Body of pancreas (tissue), 4 donors: ENCODE data around the gene OR51B4. TPM values are rescaled to one million over a fixed set of nuclear protein-coding genes. Genes with fewer than 3 reads are reported as not detected.

Experiments used
- ATAC-seq: fragments of 150-250 bp; one replicate; pipeline ENCODE4 v1.9.1; 2016
- DNase-seq, 4 donors: peaks; one replicate each; pipeline ENCODE4 v3.0.0-alpha.2; 2019
- H3K27ac ChIP-seq, 4 donors: fragments of 200-600 bp; sonication (generic); 1 replicate in 3 of 4; 2 replicates in 1 of 4; pipeline versions ENCODE4 v1.5.1 to v1.6.1; 2016 to 2019; ENCODE audit warnings: mild to moderate bottlenecking in 1 of 4, mixed read lengths in 1 of 4, moderate library complexity in 1 of 4
- H3K27me3 ChIP-seq, 2 donors: fragments of 200-600 bp; sonication (generic); one replicate each; pipeline ENCODE4 v1.6.0; 2016; ENCODE audit warnings: mild to moderate bottlenecking in 1 of 2
- H3K36me3 ChIP-seq, 2 donors: fragments of 200-600 bp; sonication (generic); replicated peaks in 1 of 2; 2 replicates each; pipeline ENCODE4 v1.5.1; 2016; ENCODE audit warnings: low read depth in 2 of 2; ENCODE audit not compliant: insufficient read depth in 1 of 2
- H3K4me1 ChIP-seq: fragments of 200-600 bp; sonication (generic); one replicate; pipeline ENCODE4 v1.6.0; 2016
- H3K4me3 ChIP-seq, 2 donors: fragments of 200-600 bp; sonication (generic); 1 replicate in 1 of 2; 2 replicates in 1 of 2; pipeline ENCODE4 v1.5.1; 2016 to 2019
- H3K9me3 ChIP-seq, 3 donors: fragments of 200-600 bp; sonication (generic); 1 replicate in 2 of 3; 2 replicates in 1 of 3; pipeline ENCODE4 v1.5.1; 2016
- POLR2A ChIP-seq, 3 donors: fragments of 450-650 bp; IDR thresholded peaks; one replicate each; pipeline ENCODE4 v1.6.1; 2016; ENCODE audit warnings: antibody characterized with exemption in 3 of 3, mild to moderate bottlenecking in 2 of 3
- WGBS, 2 donors: methylation state at CpG; one replicate each; pipeline ENCODE4 v1.1.5; 2017; 5-methylcytosine and 5-hydroxymethylcytosine counted together
- intact Hi-C: fragments of 100-400 bp; cut with DNase I; formaldehyde crosslinking; loops from one replicate; pipeline ENCODE4 v1.15.1; 2023
- total RNA-seq, 2 donors: library from RNA; depleted of rRNA; stranded (reverse); fragments of >200 nt; gene quantifications; one replicate each; pipeline ENCODE4 v1.1.0, GENCODE V29; 2016
- TF ChIP-seq, protein P1 (sequence below), 7 experiments: fragments of 450-650 bp in 4 of 7; fragments of 200-600 bp in 3 of 7; sonication (generic) in 3 of 7; IDR thresholded peaks; one replicate each; pipeline ENCODE4 v1.5.1; 2016 to 2019; ENCODE audit warnings: antibody characterized with exemption in 7 of 7

The OR51B4 gene
- total RNA-seq, 2 donors from 2014 or later: 0.52 to 0.66 TPM

- intact Hi-C loops: no loop called here
- DNase-seq (no peak), ATAC-seq (no peak)
- H3K9me3 ChIP-seq: no peaks in the 10 kb centered on the region
- no peak overlapping the region for H3K27ac ChIP-seq
- H3K27me3 ChIP-seq: no peaks in the 10 kb centered on the region
- H3K4me3 ChIP-seq: no peak overlapping the region
- TF ChIP-seq, protein P1, sequence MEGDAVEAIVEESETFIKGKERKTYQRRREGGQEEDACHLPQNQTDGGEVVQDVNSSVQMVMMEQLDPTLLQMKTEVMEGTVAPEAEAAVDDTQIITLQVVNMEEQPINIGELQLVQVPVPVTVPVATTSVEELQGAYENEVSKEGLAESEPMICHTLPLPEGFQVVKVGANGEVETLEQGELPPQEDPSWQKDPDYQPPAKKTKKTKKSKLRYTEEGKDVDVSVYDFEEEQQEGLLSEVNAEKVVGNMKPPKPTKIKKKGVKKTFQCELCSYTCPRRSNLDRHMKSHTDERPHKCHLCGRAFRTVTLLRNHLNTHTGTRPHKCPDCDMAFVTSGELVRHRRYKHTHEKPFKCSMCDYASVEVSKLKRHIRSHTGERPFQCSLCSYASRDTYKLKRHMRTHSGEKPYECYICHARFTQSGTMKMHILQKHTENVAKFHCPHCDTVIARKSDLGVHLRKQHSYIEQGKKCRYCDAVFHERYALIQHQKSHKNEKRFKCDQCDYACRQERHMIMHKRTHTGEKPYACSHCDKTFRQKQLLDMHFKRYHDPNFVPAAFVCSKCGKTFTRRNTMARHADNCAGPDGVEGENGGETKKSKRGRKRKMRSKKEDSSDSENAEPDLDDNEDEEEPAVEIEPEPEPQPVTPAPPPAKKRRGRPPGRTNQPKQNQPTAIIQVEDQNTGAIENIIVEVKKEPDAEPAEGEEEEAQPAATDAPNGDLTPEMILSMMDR (IDR thresholded peaks at IDR 0.05): no peak
- TF ChIP-seq POLR2A (IDR thresholded peaks at IDR 0.05): no peak
- H3K4me1 ChIP-seq: no peaks in the 10 kb centered on the region
- 86 to 87% methylated on average over 8 of the region's 8 CpGs for WGBS, 2 donors
- H3K36me3 ChIP-seq: no peaks in the 10 kb centered on the region
Measured at GRCh38 chr11:5293028-5293427, 8.7 kb downstream of the OR51B4 start.

DNA sequence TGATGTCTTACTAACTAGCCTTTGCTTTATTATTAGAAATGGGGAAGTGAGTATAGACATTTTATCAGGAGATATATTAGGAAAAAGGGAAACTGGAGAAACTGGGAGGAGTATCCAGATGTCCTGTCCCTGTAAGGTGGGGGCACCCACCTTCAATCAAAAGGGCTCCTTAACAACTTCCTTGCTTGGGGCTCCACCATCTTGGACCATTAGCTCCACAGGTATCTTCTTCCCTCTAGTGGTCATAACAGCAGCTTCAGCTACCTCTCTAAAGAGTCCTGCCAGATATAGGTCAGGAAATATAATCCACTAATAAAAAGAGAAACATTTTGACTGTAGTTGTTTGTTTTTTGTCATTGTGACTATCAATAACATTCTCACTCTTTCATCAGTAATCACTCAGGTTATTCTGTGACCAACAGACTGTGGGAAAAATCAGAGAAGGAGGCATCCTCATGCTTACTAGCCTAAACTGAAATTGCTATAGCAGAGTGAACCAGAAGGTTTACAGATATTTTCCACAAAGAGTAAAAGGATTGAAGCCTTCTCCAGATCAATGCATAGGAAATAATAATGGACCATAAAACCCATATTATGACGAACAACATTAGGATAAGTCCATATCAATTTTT is 10.4 kb downstream of the OR51B4 start:
- Histone ChIP-seq H3K9me3 (no peaks in the 10 kb centered on the region), H3K36me3 (no peaks in the 10 kb centered on the region), H3K27ac (no peak overlapping the region), H3K4me1 (no peaks in the 10 kb centered on the region), H3K27me3 (no peaks in the 10 kb centered on the region), H3K4me3 (no peak overlapping the region)
- ATAC-seq (no peak), DNase-seq (no peak)
- intact Hi-C loops: no loop called here
- TF ChIP-seq, protein P1 (IDR thresholded peaks at IDR 0.05): peak in 3 of 7 experiments; percentile 6 to 28 (median 15)
- TF ChIP-seq POLR2A (IDR thresholded peaks at IDR 0.05): no peak
- WGBS, 2 donors: 66 to 73% methylated on average over 1 of the region's 1 CpG

DNA sequence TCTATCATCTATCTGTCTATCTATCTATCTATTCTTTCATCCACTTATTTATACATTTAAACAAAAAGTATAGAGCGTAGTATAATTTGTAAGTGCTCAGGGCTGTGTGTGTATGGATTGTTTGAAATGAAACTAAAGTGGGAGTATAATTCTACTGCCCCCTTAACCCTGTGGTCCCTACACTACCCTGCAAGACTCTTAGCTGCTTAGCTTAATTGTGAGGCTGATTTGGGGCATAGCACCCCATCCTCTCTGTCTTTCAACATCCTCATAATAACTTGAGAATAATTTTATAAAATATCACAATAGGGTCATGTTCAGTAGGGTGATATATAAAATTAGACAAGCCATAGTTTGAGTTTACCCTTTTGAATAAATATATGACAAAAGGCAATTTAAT is 11.6 kb downstream of the OR51B4 start:
- no peaks in the 10 kb centered on the region for H3K36me3 ChIP-seq
- TF ChIP-seq, protein P1 (IDR thresholded peaks at IDR 0.05): no peak
- TF ChIP-seq POLR2A (IDR thresholded peaks at IDR 0.05): no peak
- no peak overlapping the region for H3K27ac ChIP-seq
- ATAC-seq: no peak
- no peaks in the 10 kb centered on the region for H3K27me3 ChIP-seq
- no peak for DNase-seq
- no peak overlapping the region for H3K4me3 ChIP-seq
- H3K9me3 ChIP-seq: no peaks in the 10 kb centered on the region
- 78 to 88% methylated on average over 1 of the region's 1 CpG for WGBS, 2 donors
- intact Hi-C loops: no loop called here
- H3K4me1 ChIP-seq: no peaks in the 10 kb centered on the region

- H3K36me3 ChIP-seq: no peaks in the 10 kb centered on the region
- no peaks in the 10 kb centered on the region for H3K4me1 ChIP-seq
- H3K27ac ChIP-seq: no peak overlapping the region
- no peaks in the 10 kb centered on the region for H3K27me3 ChIP-seq
- no peak for DNase-seq
- H3K4me3 ChIP-seq: no peak overlapping the region
- ATAC-seq: no peak
- intact Hi-C loops: no loop called here
- no peaks in the 10 kb centered on the region for H3K9me3 ChIP-seq
- TF ChIP-seq, protein P1 (IDR thresholded peaks at IDR 0.05): no peak
- TF ChIP-seq POLR2A (IDR thresholded peaks at IDR 0.05): no peak
Measured at GRCh38 chr11:5289696-5290095, 12.1 kb downstream of the OR51B4 start.

- intact Hi-C loops: no loop called here
Measured at GRCh38 chr11:5288906-5289550, 12.7 kb downstream of the OR51B4 start.

More at GRCh38 chr11:5288906-5289550, 12.7 kb downstream of the OR51B4 start:
- TF ChIP-seq, protein P1 (IDR thresholded peaks at IDR 0.05): no peak
- no peak for TF ChIP-seq POLR2A (IDR thresholded peaks at IDR 0.05)
- no peak overlapping the region for H3K27ac ChIP-seq
- DNase-seq: no peak
- WGBS, 2 donors: 70 to 77% methylated on average over 6 of the region's 6 CpGs
- no peak for ATAC-seq
- no peaks in the 10 kb centered on the region for H3K4me1 ChIP-seq
- no peak overlapping the region for H3K4me3 ChIP-seq
- H3K9me3 ChIP-seq: no peaks in the 10 kb centered on the region
- H3K27me3 ChIP-seq: no peaks in the 10 kb centered on the region
- no peaks in the 10 kb centered on the region for H3K36me3 ChIP-seq
